HG03378 (cell line): ENCODE measurements around the gene CPD.

Experiments used
- ATAC-seq: cut with Tn5 transposase; IDR thresholded peaks from one replicate; pipeline ENCODE4 v1.9.1; 2021; ENCODE audit warnings: mild to moderate bottlenecking, moderate library complexity; ENCODE audit not compliant: unreplicated experiment

Gene CPD

GRCh38 chr17:30352240-30352814 lies 26.4 kb upstream of the CPD start:
- ATAC-seq: no peak

DNA sequence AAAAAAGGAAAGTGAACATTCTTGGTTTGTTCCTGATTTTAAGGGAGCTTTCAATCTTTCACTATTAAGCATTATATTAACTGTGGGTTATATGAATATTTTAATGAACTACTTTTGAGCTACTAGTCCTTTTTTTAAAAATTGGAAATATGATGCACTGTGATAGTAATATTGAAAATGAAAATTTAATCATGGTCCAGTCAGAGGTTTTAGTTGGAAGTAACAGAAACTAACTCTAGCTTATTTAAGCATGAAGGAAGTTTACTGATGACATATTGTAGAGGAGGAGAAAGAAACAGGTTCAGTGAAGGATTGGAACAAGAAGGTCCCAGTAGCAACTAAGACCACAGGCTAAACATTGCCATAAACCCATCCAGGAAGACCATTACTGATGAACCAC lies 24.0 kb upstream of the CPD start:
- no peak for ATAC-seq

DNA sequence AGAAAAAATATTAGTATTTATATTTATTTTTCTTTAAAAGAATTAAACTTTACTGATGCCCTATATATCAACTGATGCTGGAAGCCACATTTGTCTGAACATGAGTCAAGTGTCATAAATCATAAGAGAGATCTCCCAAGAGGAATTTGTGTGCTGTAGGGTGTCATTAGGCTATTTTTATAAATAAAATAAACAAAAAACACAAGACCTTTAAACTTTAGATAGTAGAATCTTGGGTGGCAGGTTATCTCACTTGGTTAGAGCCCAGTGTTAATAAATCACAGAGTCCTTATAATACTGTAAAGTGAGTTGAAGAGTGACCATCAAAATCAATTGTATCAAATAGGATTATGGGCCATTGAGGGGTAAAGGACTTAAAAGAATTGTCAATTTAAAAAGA lies 21.3 kb upstream of the CPD start:
- no peak for ATAC-seq

- ATAC-seq: no peak
Observed at GRCh38 chr17:30358055-30358760, 20.5 kb upstream of the CPD start.

DNA sequence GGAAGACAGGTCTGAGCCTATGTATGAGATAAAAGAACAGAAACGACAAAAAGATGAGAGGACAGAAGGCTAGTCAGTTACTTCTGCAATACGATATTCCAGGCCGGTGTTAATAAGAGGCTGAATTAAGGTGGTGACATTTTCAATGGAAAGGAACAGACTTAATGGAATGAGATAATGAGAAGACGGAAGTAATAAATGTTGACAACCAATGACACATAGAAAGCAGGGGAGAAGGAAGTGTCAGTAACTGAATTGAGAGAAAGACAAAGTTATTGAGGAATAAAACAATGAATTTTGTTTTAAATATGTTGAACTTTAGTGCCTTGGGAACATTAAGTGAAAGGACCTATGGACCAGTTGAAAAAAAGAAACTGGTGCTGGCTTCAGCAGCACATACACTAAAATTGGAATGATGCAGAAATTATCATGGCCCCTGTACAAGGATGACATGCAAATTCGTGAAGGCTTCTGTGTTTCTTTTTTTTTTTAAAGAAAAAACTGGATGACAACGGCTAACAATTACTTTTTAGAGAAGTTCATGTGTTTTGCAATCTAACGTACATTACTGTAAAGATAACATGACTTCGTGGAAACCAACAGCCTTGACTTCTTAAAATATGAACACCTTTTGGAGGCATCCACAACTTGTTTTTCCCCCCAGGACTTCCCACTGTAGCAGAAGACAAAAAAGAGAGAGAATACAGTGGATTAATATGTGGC lies 18.5 kb upstream of the CPD start:
- no peak for ATAC-seq

- no peak for ATAC-seq
Observed at GRCh38 chr17:30361766-30362279, 16.9 kb upstream of the CPD start.

GRCh38 chr17:30363715-30364202 lies 15.0 kb upstream of the CPD start:
- ATAC-seq: peak; percentile 85

- ATAC-seq: no peak
Observed at GRCh38 chr17:30366536-30366935, 12.2 kb upstream of the CPD start.

DNA sequence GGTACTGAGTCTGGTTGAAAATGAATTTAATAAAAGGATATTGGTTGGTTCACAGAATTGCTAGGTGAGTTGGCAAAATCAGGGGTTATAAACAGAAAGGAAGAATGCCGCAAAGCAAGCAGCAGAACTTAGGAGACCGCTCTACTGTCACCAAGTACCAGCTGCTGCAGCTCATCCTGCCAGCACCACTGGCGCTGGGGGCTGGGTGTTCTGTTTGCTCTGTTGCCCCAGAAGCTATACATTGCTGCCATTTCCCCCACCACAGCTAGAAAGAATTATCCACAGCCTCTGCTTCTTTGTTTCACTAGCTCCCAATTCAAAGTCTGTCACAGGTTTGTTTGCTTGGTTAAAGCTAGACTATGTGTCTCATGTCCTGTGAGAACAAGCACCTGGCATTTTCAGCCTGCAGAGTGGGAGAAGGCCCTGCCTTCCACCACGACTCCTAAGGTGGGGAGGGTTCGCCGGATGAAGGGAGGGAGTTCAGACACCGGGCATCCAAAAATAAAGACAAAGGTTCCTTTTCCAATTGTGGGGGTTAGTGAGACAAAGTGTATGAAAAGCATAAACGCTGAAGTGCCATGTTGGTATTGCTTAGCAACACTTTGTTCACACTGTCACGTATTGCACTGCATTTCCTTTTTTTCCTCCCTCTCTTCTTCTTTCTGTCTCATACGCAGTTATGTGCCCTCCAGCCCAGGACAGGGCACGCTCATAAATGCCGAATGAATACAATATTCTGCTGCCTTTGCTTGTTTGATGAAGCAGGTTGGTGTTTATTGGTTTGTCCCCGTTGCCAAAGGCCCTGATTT lies 9.6 kb upstream of the CPD start:
- no peak for ATAC-seq

DNA sequence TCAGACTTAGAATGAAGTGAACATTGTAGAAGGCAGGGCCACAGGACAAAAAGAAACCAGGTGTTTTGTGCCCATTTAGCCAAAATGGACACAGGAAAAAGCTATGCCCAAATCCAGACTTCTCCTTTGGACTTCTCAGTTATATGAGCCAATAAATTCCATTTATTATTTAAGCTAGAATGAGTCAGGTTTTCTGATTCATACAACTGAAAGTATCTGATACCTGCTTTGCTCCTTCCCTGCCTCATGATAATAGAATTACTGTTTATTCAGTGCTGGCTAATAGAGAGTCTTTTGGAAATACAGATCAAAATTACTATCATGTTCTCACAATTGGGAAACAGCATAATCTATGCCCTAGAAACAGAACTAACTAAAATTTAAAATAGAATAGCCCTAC lies 8.7 kb upstream of the CPD start:
- ATAC-seq: no peak

DNA sequence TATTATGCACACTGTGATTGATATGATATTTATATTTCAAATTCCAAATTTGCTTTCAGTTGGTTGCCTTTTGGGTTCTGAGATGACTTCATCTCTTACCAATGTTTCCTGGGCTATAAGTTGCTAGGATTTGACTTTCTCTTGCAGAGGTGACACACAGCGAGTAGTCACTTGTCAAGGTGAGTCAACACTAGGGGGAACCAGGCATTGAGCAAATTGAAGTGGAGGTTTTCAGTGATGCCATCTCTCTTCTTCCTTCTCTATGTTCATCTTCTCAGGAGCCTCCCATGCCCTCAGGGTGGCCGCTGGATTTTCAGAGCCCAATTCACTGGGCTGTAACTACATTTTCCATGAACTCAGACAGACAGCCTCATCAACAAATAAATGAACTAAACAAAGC lies 6.0 kb upstream of the CPD start:
- ATAC-seq: no peak

DNA sequence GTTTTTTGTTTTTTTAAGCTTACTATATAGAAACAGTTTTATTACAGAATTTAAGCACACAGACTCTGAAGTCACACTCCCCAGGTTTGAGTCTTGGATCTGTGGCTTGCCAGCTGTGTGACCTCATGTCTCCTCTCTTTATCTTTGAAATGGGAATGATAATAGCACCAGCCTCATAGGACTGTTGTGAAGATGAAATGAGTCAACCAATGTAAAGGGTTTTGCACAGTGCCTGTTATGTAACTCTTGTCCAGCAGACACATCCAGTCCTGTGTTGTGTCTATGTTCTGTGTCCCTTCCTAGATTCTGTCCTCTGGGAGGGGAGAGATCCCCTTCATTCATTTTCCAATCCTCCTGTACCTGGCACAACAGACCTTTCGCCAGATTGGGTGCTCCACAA lies 3.1 kb upstream of the CPD start:
- no peak for ATAC-seq

DNA sequence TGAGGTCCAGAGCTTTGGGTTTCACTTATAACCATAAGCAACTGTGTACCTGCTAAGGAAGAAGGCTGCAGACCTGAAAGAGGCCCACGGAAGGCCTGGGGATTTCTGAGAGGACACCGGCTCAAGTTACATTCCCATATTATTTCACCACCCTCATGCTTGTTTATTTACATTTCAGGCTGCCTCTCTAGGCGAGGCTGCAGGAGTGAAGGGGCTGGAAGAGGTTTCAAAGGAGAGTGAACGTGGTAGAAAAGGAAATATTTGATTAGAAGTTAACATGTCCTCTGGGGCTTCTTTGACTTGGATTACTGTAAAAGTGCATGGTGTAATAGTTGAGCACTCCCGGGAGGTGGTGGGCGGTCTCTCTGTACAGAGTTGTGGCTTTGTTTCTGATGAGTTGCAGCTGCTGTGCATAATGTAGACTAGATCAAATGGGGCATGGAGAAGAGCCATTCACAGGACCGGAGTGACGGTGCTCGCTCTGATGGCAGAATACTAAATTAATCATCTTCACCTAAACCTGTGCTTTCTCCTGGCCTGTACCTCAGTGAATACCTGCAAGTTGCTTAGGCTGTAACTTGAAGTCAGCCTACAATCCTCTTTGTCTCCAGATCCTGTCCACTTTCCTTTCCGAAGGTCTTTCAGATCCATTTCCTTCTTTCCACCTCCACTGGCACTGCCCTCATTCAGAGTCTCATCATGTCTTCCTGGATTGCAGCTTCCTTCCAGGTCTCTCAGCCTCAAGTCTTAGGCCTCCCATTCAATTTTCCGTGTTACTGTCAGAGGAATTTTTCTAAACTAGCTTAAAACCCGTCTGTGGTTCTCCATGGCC lies 1.9 kb upstream of the CPD start:
- ATAC-seq: no peak

- no peak for ATAC-seq
Observed at GRCh38 chr17:30377574-30378240, 1.0 kb upstream of the CPD start.

- no peak for ATAC-seq
Observed at GRCh38 chr17:30378241-30378824, 394 bp upstream of the CPD start.

- ATAC-seq: no peak
Observed at GRCh38 chr17:30379303-30379902, 676 bp downstream of the CPD start.

DNA sequence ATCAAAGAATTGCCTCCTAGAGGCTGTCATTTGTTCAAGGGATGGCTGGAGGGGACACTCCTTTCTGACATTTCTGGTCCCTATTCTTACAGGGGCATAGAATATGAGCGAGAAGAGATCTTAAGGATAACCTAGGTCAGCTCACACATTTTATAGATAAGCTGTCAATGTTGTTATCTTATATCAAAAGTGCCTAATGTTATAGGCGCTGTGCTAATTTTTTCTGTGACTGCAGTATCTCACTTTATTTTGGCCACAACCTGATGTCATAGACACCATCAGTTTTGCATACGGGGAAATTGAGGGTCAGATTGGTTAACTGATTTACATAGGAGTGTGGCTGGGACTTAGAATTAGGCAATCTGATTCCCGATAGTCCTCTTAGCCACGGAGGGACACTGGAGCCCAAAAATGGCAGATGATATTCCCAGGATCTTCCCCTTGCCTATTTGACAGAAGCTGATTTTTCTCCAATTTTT lies 1.2 kb downstream of the CPD start:
- ATAC-seq: no peak

DNA sequence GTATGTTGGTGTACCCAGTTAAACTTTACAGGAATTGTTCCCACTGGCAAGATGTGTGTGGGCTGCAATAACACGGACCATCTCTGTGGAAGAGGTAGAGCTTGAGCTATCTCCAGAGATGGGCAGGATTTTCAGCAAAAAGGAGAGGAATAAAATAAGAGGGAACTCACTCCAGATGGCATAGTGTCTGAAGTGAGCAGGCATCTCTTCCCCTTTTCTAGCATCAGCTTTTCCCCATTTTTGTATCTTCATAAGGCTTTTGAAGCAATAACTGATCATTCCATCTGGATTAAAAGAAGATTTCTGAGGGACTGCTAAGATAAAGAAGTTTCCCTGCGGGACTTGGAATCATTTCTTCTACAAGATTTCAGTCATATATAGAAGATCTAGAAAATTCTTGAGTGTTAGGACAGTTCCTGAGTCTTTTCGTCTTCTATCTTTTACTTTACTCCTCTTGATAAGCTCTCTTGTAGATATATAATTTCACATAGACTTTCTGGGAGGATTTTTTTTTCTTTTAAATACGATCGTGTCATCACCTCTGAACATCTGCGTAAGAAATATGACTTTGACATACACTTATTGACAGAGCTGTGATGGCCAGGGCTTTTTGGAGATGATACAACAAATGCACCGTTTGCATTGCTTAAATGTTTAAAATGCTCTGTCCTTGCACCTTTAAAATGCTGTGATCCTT lies 2.1 kb downstream of the CPD start:
- no peak for ATAC-seq
